Transverse colon (tissue), 4 donors: ENCODE data around the gene GPC5. TPM values are rescaled to one million over a fixed set of nuclear protein-coding genes. Genes with fewer than 3 reads are reported as not detected.

Experiments
- DNase-seq: peaks from one replicate; pipeline ENCODE4 v3.0.0-alpha.2; 2019
- H3K27ac ChIP-seq, 4 donors: fragments of 200-600 bp; sonication (generic); 2 replicates each; pipeline ENCODE4 v1.5.1; 2016 to 2018; ENCODE audit warnings: inconsistent platforms in 4 of 4
- H3K27me3 ChIP-seq: fragments of 200-600 bp; sonication (generic); 2 replicates; pipeline ENCODE4 v1.5.1; 2017; ENCODE audit warnings: inconsistent platforms
- H3K36me3 ChIP-seq, 4 donors: fragments of 200-600 bp; sonication (generic); 2 replicates each; pipeline ENCODE4 v1.5.1; 2017 to 2019; ENCODE audit warnings: inconsistent platforms in 4 of 4
- H3K4me1 ChIP-seq, 4 donors: fragments of 200-600 bp; sonication (generic); 2 replicates each; pipeline ENCODE4 v1.5.1; 2017 to 2020; ENCODE audit warnings: inconsistent platforms in 4 of 4
- H3K4me3 ChIP-seq, 4 donors: fragments of 200-600 bp; sonication (generic); 1 replicate in 1 of 4; 2 replicates in 3 of 4; pipeline versions ENCODE4 v1.5.1 to v1.6.1; 2017 to 2019; ENCODE audit warnings: inconsistent platforms in 4 of 4
- H3K9me3 ChIP-seq, 2 donors: fragments of 200-600 bp; sonication (generic); 2 replicates each; pipeline ENCODE4 v1.5.1; 2017 to 2019; ENCODE audit warnings: inconsistent platforms in 2 of 2
- CTCF ChIP-seq, 5 experiments: fragments of 200-600 bp in 3 of 5; fragments of 450-650 bp in 2 of 5; sonication (generic) in 3 of 5; IDR thresholded peaks; 1 replicate in 2 of 5; 2 replicates in 3 of 5; pipeline ENCODE4 v1.5.1; 2016 to 2017; ENCODE audit warnings: antibody characterized with exemption in 5 of 5, inconsistent platforms in 3 of 5, mild to moderate bottlenecking in 2 of 5, moderate library complexity in 1 of 5
- EP300 ChIP-seq: sonication (generic); formaldehyde crosslinking; IDR thresholded peaks from one replicate; pipeline ENCODE4 v1.6.1; 2017; ENCODE audit warnings: antibody characterized with exemption, low read depth
- POLR2A ChIP-seq: fragments of 450-650 bp; IDR thresholded peaks from one replicate; pipeline ENCODE4 v1.6.1; 2016; ENCODE audit warnings: antibody characterized with exemption, mild to moderate bottlenecking, moderate library complexity
- POLR2AphosphoS5 ChIP-seq, 3 donors: sonication (generic); formaldehyde crosslinking; IDR thresholded peaks; one replicate each; pipeline ENCODE4 v1.6.1; 2016; ENCODE audit warnings: antibody characterized with exemption in 3 of 3
- WGBS, 2 donors: methylation state at CpG; one replicate each; pipeline ENCODE4 v1.1.5; 2018; ENCODE audit warnings: low coverage in 1 of 2; 5-methylcytosine and 5-hydroxymethylcytosine counted together
- in situ Hi-C, 4 donors: fragments of 200-750 bp; cut with MboI; loops; one replicate each; pipeline versions ENCODE4 v1.15.0 to v1.15.1; 2017; ENCODE audit warnings: low sequenced_read_pairs in 3 of 4, low pct_ligation_motif_present in 1 of 4, low pct_unique_long_range_greater_than_20kb in 1 of 4
- intact Hi-C: fragments of 100-400 bp; cut with DNase I; formaldehyde crosslinking; loops from one replicate; pipeline ENCODE4 v1.15.1; 2023; ENCODE audit warnings: low total_unique reads
- total RNA-seq, 4 donors: library from RNA; depleted of rRNA; stranded (reverse); fragments of >200 nt; gene quantifications; one replicate each; pipeline ENCODE4 v1.1.0, GENCODE V29; 2016

GPC5 gene
- total RNA-seq, 4 donors from 2014 or later: 0.48 to 1.4 TPM; not detected in 2

- no peak for DNase-seq
- no peak overlapping the region for H3K27ac ChIP-seq
- H3K27me3 ChIP-seq: no peaks in the 10 kb centered on the region
- intact Hi-C loops (no loop called here), in situ Hi-C loops (no loop called here)
- TF ChIP-seq CTCF (IDR thresholded peaks at IDR 0.05): no peak
- TF ChIP-seq EP300: no peak
- no peak for TF ChIP-seq POLR2AphosphoS5 (IDR thresholded peaks at IDR 0.05)
- no peak for TF ChIP-seq POLR2A
- no peaks in the 10 kb centered on the region for H3K36me3 ChIP-seq
- no peak overlapping the region for H3K4me3 ChIP-seq
- H3K9me3 ChIP-seq: no peaks in the 10 kb centered on the region
- peaks cover 0 to 4% (median 0%) of the 10 kb centered on the region in 4 donors for H3K4me1 ChIP-seq
- 52 to 65% methylated on average over 5 of the region's 5 CpGs for WGBS, 2 donors
Measured at GRCh38 chr13:91565296-91565695, 166.9 kb downstream of the GPC5 start.

- in situ Hi-C loops: no loop called here
- intact Hi-C loops: no loop called here
- H3K9me3 ChIP-seq: no peaks in the 10 kb centered on the region
- WGBS, 2 donors: 69 to 89% methylated on average over 4 to 5 of the region's 5 CpGs
- H3K4me1 ChIP-seq: peaks cover 0 to 4% (median 0%) of the 10 kb centered on the region in 4 donors
- H3K27ac ChIP-seq: no peak overlapping the region
- H3K4me3 ChIP-seq: no peak overlapping the region
- no peaks in the 10 kb centered on the region for H3K36me3 ChIP-seq
- DNase-seq: no peak
- no peaks in the 10 kb centered on the region for H3K27me3 ChIP-seq
- no peak for TF ChIP-seq POLR2A
- no peak for TF ChIP-seq CTCF (IDR thresholded peaks at IDR 0.05)
- TF ChIP-seq EP300: no peak
- TF ChIP-seq POLR2AphosphoS5 (IDR thresholded peaks at IDR 0.05): no peak
Measured at GRCh38 chr13:91567485-91568207, 169.2 kb downstream of the GPC5 start.

- Histone ChIP-seq H3K9me3 (no peaks in the 10 kb centered on the region), H3K4me3 (no peak overlapping the region), H3K27me3 (no peaks in the 10 kb centered on the region), H3K36me3 (no peaks in the 10 kb centered on the region), H3K27ac (no peak overlapping the region), H3K4me1 (peaks cover 0 to 4% (median 0%) of the 10 kb centered on the region in 4 donors)
- TF ChIP-seq POLR2A: no peak
- TF ChIP-seq CTCF (IDR thresholded peaks at IDR 0.05): no peak
- TF ChIP-seq EP300: no peak
- TF ChIP-seq POLR2AphosphoS5 (IDR thresholded peaks at IDR 0.05): no peak
- in situ Hi-C loops (no loop called here), intact Hi-C loops (no loop called here)
- DNase-seq: no peak
- WGBS, 2 donors: 74 to 93% methylated on average over 3 to 5 of the region's 5 CpGs
Measured at GRCh38 chr13:91571681-91572080, 173.3 kb downstream of the GPC5 start.

- no peaks in the 10 kb centered on the region for H3K27me3 ChIP-seq
- peaks cover 0 to 4% (median 0%) of the 10 kb centered on the region in 4 donors for H3K4me1 ChIP-seq
- 50 to 67% methylated on average over 1 of the region's 1 CpG for WGBS, 2 donors
- no peaks in the 10 kb centered on the region for H3K9me3 ChIP-seq
- H3K36me3 ChIP-seq: no peaks in the 10 kb centered on the region
- no peak overlapping the region for H3K27ac ChIP-seq
- H3K4me3 ChIP-seq: no peak overlapping the region
- intact Hi-C loops (no loop called here), in situ Hi-C loops (no loop called here)
- TF ChIP-seq POLR2AphosphoS5 (IDR thresholded peaks at IDR 0.05) (no peak), CTCF (IDR thresholded peaks at IDR 0.05) (no peak), EP300 (no peak), POLR2A (no peak)
- no peak for DNase-seq
Measured at GRCh38 chr13:91572439-91572838, 174.0 kb downstream of the GPC5 start.
